Spleen (tissue), 7 donors: ENCODE measurements around the gene LOXL3.

ENCODE experiments used
- POLR2AphosphoS5 ChIP-seq, 3 donors: sonication (generic); formaldehyde crosslinking; IDR thresholded peaks; one replicate each; pipeline ENCODE4 v1.5.1; 2017; ENCODE audit warnings: antibody characterized with exemption in 3 of 3
- TF ChIP-seq, protein P1 (sequence below), 11 experiments: fragments of 200-600 bp in 7 of 11; fragments of 450-650 bp in 4 of 11; sonication (generic) in 4 of 11; IDR thresholded peaks in 8 of 11; conservative IDR thresholded peaks in 3 of 11; 1 replicate in 7 of 11; 2 replicates in 4 of 11; pipeline versions ENCODE4 v1.4.0 to v1.8.0; 2016 to 2021; ENCODE audit warnings: antibody characterized with exemption in 11 of 11, inconsistent platforms in 4 of 11, mild to moderate bottlenecking in 1 of 11
- donor health status: DM: no; HTN: no; CAD: no; lungs with moderate emphysema.
- donor health status: DM: no; HTN: no; CAD: no.
- donor health status: DM: no; HTN: no; CAD: no.

DNA sequence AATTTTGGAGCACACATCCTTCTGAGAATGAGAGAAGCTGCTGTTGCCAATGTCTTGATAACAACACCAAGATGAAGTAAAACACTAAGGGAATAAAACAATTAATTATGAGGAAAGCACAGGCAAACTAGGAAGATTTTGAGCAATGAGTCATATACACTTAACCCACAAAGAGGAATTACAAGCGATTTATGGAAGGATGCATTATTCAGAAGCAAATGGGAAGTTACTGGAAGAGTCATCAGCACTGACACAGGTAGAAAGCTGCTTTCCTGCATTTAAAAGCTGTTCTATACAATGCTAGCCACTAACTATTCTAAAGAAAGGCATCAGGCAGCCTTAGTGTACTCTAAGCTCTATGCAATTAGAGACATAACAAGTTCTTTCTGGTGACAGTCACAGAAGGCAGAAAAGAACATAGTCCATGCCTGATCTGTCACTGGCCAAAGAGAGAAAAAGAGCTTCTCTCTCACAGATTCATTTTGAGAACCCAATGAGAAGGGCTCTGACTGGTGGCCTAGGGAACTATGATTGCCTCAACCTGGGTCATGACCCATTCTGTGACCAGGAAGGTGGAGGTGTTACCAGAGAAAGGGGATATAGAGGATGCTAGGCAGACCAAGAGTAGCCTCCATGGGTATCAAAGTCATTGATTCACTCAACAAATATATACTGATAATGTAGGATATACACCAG lies 49.0 kb upstream of the LOXL3 start:
- TF ChIP-seq, protein P1, sequence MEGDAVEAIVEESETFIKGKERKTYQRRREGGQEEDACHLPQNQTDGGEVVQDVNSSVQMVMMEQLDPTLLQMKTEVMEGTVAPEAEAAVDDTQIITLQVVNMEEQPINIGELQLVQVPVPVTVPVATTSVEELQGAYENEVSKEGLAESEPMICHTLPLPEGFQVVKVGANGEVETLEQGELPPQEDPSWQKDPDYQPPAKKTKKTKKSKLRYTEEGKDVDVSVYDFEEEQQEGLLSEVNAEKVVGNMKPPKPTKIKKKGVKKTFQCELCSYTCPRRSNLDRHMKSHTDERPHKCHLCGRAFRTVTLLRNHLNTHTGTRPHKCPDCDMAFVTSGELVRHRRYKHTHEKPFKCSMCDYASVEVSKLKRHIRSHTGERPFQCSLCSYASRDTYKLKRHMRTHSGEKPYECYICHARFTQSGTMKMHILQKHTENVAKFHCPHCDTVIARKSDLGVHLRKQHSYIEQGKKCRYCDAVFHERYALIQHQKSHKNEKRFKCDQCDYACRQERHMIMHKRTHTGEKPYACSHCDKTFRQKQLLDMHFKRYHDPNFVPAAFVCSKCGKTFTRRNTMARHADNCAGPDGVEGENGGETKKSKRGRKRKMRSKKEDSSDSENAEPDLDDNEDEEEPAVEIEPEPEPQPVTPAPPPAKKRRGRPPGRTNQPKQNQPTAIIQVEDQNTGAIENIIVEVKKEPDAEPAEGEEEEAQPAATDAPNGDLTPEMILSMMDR (IDR thresholded peaks at IDR 0.05 in 8 of 11, conservative IDR thresholded peaks at IDR 0.05 in 3 of 11) = no peak
- TF ChIP-seq POLR2AphosphoS5 (IDR thresholded peaks at IDR 0.05) = no peak
